Measurements from ENCODE around the gene KDM2B.
"Not testable (repeated sequence)": the region's sequence is repeated elsewhere in the genome, so short reads cannot be mapped to it uniquely, and the experiment has no call there.

GRCh38 chr12:121484564-121484963 lies 96.3 kb downstream of the KDM2B start:
- TF ChIP-seq CTCF (IDR thresholded peaks at IDR 0.05; ENCODE audit: low read length); EZH2 (IDR thresholded peaks at IDR 0.05; ENCODE audit: borderline replicate concordance, low read length): not testable (repeated sequence)
